T1000 (cell line): ENCODE measurements around the gene RAB31.

Experiments used
- DNase-seq: peaks from one replicate; lab custom pipeline; 2025; ENCODE audit warnings: mixed read lengths; lab: John Stamatoyannopoulos, UW

Gene RAB31

GRCh38 chr18:9714266-9715087, 6.4 kb downstream of the RAB31 start:
- no peak for DNase-seq

GRCh38 chr18:9715088-9715343, 6.9 kb downstream of the RAB31 start:
- no peak for DNase-seq

GRCh38 chr18:9715978-9716774, 8.1 kb downstream of the RAB31 start:
- DNase-seq, result no peak

- no peak for DNase-seq
Measured at GRCh38 chr18:9716780-9717563, 8.9 kb downstream of the RAB31 start.

- DNase-seq, result peak; percentile 57
Measured at GRCh38 chr18:9719421-9719981, 11.4 kb downstream of the RAB31 start.

GRCh38 chr18:9720327-9720726, 12.2 kb downstream of the RAB31 start:
- no peak for DNase-seq

- no peak for DNase-seq
Measured at GRCh38 chr18:9721893-9722550, 13.9 kb downstream of the RAB31 start.

- no peak for DNase-seq
Measured at GRCh38 chr18:9722691-9723090, 14.6 kb downstream of the RAB31 start.

GRCh38 chr18:9724797-9725585, 16.9 kb downstream of the RAB31 start:
- no peak for DNase-seq

GRCh38 chr18:9726175-9726574, 18.1 kb downstream of the RAB31 start:
- no peak for DNase-seq

- no peak for DNase-seq
Measured at GRCh38 chr18:9726936-9727335, 18.8 kb downstream of the RAB31 start.

- no peak for DNase-seq
Measured at GRCh38 chr18:9730786-9731185, 22.7 kb downstream of the RAB31 start.

- DNase-seq, result no peak
Measured at GRCh38 chr18:9731380-9731779, 23.3 kb downstream of the RAB31 start.

- DNase-seq, result no peak
Measured at GRCh38 chr18:9732031-9732430, 23.9 kb downstream of the RAB31 start.

- DNase-seq, result no peak
Measured at GRCh38 chr18:9734189-9734588, 26.1 kb downstream of the RAB31 start.

GRCh38 chr18:9735238-9735637, 27.1 kb downstream of the RAB31 start:
- no peak for DNase-seq

GRCh38 chr18:9735879-9736278, 27.8 kb downstream of the RAB31 start:
- no peak for DNase-seq

GRCh38 chr18:9736286-9736835, 28.3 kb downstream of the RAB31 start:
- DNase-seq, result no peak

GRCh38 chr18:9737006-9737405, 28.9 kb downstream of the RAB31 start:
- DNase-seq, result no peak

GRCh38 chr18:9737472-9738121, 29.5 kb downstream of the RAB31 start:
- peak; percentile 23 for DNase-seq
